GM18951 (cell line): Measurements from ENCODE around the gene ZNF546.

Source experiments
- POLR2A ChIP-seq: IDR thresholded peaks from 4 replicates; pipeline ENCODE4 v1.6.1; 2011; ENCODE audit warnings: mild to moderate bottlenecking; ENCODE audit not compliant: insufficient read length, insufficient read depth; ENCODE audit errors: extremely low read depth
- in situ Hi-C: fragments of 300-500 bp; cut with MboI; formaldehyde crosslinking; loops from one replicate; pipeline ENCODE4 v1.12.0; 2022; ENCODE audit warnings: low sequenced_read_pairs, mixed read lengths, inconsistent platforms; ENCODE audit not compliant: unreplicated experiment

Gene ZNF546

DNA sequence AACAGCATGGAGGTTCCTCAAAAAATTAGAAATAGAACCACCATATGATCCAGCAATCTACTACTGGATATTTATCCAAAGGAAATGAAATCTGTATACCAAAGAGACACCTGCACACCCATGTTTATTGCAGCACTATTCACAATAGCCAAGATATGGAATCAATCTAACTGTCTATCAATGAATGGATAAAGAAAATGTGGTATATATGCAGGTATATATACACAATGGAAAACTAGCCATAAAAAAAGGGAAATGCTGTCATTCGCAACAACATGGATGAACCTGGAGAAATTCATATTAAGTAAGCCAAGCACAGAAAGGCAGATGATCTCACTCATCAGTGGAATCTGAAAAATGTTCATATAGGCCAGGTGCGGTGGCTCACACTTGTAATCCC, 56.6 kb downstream of the ZNF546 start:
- in situ Hi-C loops, result no loop called here
- no peak for TF ChIP-seq POLR2A

GRCh38 chr19:40054632-40055031, 57.8 kb downstream of the ZNF546 start:
- TF ChIP-seq POLR2A, result no peak
- in situ Hi-C loops, result no loop called here

- in situ Hi-C loops, result no loop called here
- TF ChIP-seq POLR2A, result no peak
These were observed 58.2 kb downstream of the ZNF546 start for GRCh38 chr19:40055049-40055448.

GRCh38 chr19:40055832-40056504, 59.1 kb downstream of the ZNF546 start, which contains the start of gene ZNF780B:
TSS of gene ZNF780B (minus strand) at chr19:40056231. CDS start at chr19:40050332, 5,899 bp downstream.
- in situ Hi-C loops, result no loop called here

DNA sequence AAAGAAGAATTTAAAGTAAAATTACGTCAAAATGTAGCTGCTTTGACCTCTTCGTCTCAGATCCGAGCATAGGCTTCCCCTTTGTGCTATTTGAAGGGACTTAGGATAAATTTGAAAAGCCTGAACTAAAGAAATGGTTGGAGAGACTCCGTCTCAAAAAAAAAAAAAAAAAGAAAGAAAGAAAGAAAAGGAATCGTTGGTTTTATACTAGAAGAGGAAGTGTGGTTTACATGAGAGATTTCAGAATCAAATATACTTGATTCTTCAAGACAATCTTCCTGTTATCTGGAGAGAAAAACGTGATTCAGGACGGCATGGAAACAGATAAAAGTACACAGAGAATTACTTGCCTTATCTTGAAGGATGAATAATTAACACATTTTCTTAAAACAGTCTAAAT, 59.6 kb downstream of the ZNF546 start:
- in situ Hi-C loops, result no loop called here
- no peak for TF ChIP-seq POLR2A

More at GRCh38 chr19:40055832-40056504, 59.1 kb downstream of the ZNF546 start, which contains the start of gene ZNF780B:
- peak; percentile 67 for TF ChIP-seq POLR2A

DNA sequence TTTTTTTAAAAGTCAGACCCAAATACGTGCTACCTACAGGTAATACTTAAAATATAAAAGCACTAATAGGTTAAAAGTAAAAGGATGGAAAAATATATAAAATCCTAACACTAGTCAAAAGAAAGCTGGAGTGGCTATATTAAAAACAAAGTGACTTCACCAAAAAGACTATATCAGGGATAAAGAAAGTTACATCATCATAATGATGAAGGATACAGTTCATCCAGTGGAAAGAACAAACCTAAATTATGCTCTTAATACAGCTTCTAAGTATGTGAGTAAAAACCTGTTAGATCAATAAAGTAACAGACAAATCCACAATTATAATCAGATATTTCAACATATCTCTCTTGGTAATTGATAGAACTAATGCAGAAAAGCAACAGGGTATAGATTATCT, 60.3 kb downstream of the ZNF546 start:
- in situ Hi-C loops, result no loop called here
- TF ChIP-seq POLR2A, result no peak

DNA sequence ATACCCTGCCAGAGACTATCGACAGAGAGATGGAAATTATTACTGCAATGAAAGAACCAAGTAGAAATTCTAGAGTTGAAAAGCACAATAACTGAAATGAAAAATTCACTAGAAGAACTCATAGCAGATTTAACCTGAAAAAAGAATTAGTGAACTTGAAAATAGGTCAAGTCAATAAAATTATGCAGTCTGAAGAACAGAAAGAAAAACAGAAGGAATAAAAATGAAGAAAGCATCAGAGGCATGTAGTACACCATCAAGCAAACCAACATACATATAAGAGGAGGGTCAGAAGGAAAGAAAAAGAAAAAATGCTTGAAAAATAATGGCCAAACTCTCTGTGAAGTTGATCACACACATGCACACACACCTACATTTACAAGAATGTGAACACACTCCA, 62.8 kb downstream of the ZNF546 start:
- no peak for TF ChIP-seq POLR2A

DNA sequence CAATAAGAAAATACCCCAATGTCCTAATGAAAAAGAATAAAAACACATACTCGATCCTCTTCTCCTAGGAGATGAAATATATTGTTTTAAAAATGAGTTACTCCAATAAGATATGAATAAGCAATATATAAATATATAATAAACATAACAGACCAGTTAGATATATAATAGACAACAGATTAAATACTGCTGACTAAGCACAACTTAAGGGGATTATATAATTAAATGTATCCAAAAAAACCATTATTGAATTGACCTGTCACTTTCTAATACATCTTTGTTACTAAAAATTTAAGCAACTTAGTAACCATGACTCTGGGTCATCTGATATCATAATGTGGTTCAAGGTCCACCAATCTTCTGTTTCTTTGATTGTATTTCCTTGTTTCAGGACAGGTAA, 73.2 kb downstream of the ZNF546 start:
- in situ Hi-C loops, result no loop called here
- no peak for TF ChIP-seq POLR2A

More for the DNA sequence above, 62.8 kb downstream of the ZNF546 start:
- in situ Hi-C loops, result no loop called here
